IgD-negative memory B cell (primary cell): ENCODE measurements around the gene UCK1. TPM values are rescaled to one million over a fixed set of nuclear protein-coding genes. Genes with fewer than 3 reads are reported as not detected.

Experiments
- H3K27ac Mint-ChIP-seq, 3 donors: one replicate each; pipeline ENCODE4 v1.8.0; 2020 to 2022; ENCODE audit warnings: mild to moderate bottlenecking in 3 of 3, mixed read lengths in 3 of 3, moderate library complexity in 1 of 3
- H3K27me3 Mint-ChIP-seq: one replicate; pipeline ENCODE4 v1.8.0; 2021; ENCODE audit warnings: mixed read lengths
- H3K36me3 Mint-ChIP-seq: one replicate; pipeline ENCODE4 v1.8.0; 2020; ENCODE audit warnings: mild to moderate bottlenecking, mixed read lengths
- H3K4me1 Mint-ChIP-seq, 3 donors: one replicate each; pipeline ENCODE4 v1.8.0; 2020 to 2022; ENCODE audit warnings: mixed read lengths in 3 of 3, mild to moderate bottlenecking in 1 of 3
- H3K4me3 Mint-ChIP-seq, 4 donors: one replicate each; pipeline ENCODE4 v1.8.0; 2020 to 2022; ENCODE audit warnings: mild to moderate bottlenecking in 4 of 4, mixed read lengths in 4 of 4, moderate library complexity in 3 of 4
- H3K9me3 Mint-ChIP-seq, 3 donors: one replicate each; pipeline ENCODE4 v1.8.0; 2020 to 2021; ENCODE audit warnings: mixed read lengths in 3 of 3, mild to moderate bottlenecking in 1 of 3
- polyA plus RNA-seq: library from polyadenylated mRNA; unstranded; fragments of 300-500 nt; fragmentation: Illumina TruSeq; gene quantifications from one replicate; pipeline ENCODE4 v1.2.3, GENCODE V29; 2021

The UCK1 gene
- polyA plus RNA-seq, 1 donor from 2014 or later = 26.2 TPM

DNA sequence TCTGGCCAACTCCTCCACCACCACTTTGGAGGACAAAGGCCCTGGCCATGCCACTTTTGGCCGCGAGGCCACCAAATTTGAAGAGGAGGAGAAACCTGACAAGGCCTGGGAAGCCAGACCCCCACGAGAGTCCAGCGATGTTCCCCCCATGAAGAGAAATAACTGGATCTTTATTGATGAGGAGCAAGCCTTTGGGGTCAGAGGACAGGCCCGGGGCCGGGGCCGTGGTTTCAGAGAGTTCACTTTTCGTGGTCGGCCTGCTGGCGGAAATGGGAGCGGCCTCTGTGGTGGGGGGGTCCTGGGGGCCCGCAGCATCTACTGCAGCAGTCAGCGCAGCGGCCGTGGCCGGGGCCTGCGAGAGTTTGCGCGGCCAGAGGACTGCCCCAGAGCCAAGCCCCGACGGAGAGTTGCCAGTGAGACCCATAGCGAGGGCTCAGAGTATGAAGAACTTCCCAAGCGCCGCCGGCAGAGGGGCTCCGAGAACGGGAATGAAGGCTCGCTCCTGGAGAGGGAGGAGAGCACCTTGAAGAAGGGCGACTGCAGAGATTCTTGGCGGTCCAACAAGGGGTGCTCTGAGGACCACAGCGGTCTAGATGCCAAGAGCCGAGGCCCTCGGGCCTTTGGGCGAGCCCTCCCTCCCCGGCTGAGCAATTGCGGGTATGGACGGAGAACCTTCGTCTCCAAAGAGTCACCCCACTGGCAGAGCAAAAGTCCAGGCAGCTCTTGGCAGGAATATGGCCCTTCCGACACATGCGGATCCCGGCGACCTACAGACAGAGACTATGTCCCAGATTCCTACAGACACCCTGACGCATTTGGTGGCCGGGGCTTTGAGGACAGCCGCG lies 55.7 kb downstream of the UCK1 start:
- H3K27me3 Mint-ChIP-seq = no peaks in the 10 kb centered on the region
- peak overlapping the region in 2 of 3 donors; percentile 31 to 57 for H3K27ac Mint-ChIP-seq
- peaks cover 1% of the 10 kb centered on the region for H3K36me3 Mint-ChIP-seq
- no peak overlapping the region for H3K4me3 Mint-ChIP-seq
- no peaks in the 10 kb centered on the region for H3K9me3 Mint-ChIP-seq
- no peaks in the 10 kb centered on the region for H3K4me1 Mint-ChIP-seq

- H3K27me3 Mint-ChIP-seq = no peaks in the 10 kb centered on the region
- no peaks in the 10 kb centered on the region for H3K9me3 Mint-ChIP-seq
- peaks cover 0 to 1% (median 0%) of the 10 kb centered on the region in 3 donors for H3K4me1 Mint-ChIP-seq
- H3K27ac Mint-ChIP-seq = peak overlapping the region in 1 of 3 donors; percentile 57
- H3K36me3 Mint-ChIP-seq = peaks cover 6% of the 10 kb centered on the region
- no peak overlapping the region for H3K4me3 Mint-ChIP-seq
Measured at GRCh38 chr9:131474711-131475110, 56.4 kb downstream of the UCK1 start.

DNA sequence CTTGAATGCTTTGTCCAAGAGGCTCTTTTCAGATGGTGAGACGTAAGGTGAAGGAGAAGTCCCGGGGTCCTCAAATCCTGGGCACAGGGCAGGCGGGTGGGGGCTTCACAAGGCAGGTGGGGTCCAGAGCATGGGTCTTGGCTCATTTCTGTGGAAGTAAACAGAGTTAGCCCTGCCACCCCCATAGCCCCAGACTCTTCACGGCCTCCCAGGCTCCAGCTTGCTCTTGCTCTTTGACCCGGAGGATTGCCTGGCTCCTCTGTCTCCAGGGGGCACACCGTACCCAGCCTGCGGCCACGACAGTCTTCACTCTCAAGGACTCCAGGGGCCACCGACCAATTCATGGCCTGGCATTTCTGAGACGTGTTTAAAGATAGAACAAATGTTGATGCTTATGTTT lies 57.2 kb downstream of the UCK1 start:
- Mint-ChIP-seq H3K36me3 (peaks cover 7% of the 10 kb centered on the region), H3K27ac (peak overlapping the region in 1 of 3 donors; percentile 60), H3K27me3 (no peaks in the 10 kb centered on the region), H3K4me1 (peaks cover 0 to 1% (median 0%) of the 10 kb centered on the region in 3 donors), H3K9me3 (no peaks in the 10 kb centered on the region), H3K4me3 (peak overlapping the region in 1 of 4 donors; percentile 26)

Other genes with a start within 250 kb of the UCK1 start
- 1.7 TPM for gene PLPP7, start 241.5 kb downstream of the UCK1 start, polyA plus RNA-seq
- 34.1 TPM for gene PRRC2B, start 137.2 kb downstream of the UCK1 start, polyA plus RNA-seq
- gene POMT1, start 28.3 kb downstream of the UCK1 start, polyA plus RNA-seq = 5.1 TPM
- not detected for gene PRRT1B, start 14.3 kb upstream of the UCK1 start, polyA plus RNA-seq
- 40.8 TPM for gene RAPGEF1, start 208.8 kb upstream of the UCK1 start, polyA plus RNA-seq